ENCODE data around the gene ART3. TPM values are rescaled to one million over a fixed set of nuclear protein-coding genes. Genes with fewer than 3 reads are reported as not detected.

Gene ART3
- total RNA-seq, 1 donor from 2014 or later: 105 TPM

- H3K4me3 ChIP-seq: peak overlapping the region; percentile 60
- DNase-seq: no peak
Observed at GRCh38 chr4:76074993-76075600, 588 bp downstream of the ART3 start.

DNA sequence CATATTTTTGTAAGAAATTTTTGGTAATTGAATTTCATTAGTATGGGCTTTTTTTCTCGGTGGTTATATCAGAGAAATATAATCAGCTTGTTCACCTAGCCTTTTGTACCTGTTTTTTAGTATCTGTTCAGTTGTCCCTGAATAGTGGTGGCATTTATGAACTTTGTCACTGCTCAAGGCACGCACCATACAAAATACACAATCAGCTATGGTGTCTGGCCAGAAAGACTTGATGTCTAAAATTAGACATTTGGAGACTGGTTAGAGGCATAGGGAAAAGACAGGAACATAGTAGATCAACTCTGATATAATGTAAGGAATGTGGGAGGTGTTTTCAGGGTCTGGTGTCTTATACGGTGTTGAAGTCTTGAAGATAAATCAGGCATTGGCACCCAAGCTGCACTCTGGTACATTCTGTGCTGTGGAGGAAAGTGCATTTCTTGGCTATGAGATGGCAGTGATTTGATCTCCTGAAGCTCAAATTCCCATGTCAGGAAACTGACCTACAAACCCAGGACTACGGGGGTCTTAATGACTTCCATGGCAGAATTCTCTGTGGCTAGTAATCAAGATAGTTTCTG is 3.6 kb downstream of the ART3 start:
- Histone ChIP-seq H3K27ac (replicated peaks) (peak overlapping the region; percentile 81), H3K9me3 (replicated peaks) (no peaks in the 10 kb centered on the region)
- intact Hi-C loops (cut with micrococcal nuclease): no loop called here

More at GRCh38 chr4:76074993-76075600, 588 bp downstream of the ART3 start:
- Histone ChIP-seq H3K27me3 (ENCODE audit: low read depth) (no peaks in the 10 kb centered on the region), H3K36me3 (no peaks in the 10 kb centered on the region), H3K4me1 (peaks cover 24% of the 10 kb centered on the region), H3K27ac (replicated peaks) (peak overlapping the region; percentile 81), H3K9me3 (replicated peaks) (no peaks in the 10 kb centered on the region)
- no peak for TF ChIP-seq CTCF (IDR thresholded peaks at IDR 0.05; ENCODE audit: borderline replicate concordance)
- intact Hi-C loops (cut with micrococcal nuclease): no loop called here

DNA sequence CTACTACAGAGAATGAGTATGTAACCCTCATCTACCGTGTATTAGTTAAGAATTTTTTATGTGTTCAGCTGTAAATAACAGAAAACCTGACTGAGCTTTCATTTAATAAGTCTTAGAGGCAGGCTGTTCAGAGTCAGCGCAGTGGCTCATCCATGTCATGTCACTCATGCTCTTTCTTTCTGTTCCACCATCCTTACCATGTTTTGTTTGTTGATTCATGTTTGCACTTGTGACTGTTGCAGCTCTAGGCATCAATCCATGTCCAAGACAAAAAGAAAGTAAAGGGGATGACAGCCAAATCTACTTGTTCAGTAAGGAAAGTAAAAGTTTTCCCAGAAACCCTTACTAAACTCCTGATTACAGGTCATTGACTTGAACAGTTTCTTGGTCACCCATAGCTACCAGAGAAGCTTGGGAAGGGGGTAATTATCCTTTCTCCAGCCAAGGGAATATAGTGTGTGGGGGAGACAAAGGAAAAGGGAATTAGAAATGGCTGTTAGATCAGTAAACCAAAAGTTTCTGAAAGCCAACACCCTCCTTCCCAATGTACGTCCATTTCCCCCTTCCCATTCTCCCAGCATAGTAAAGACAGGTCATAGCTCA is 9.0 kb downstream of the ART3 start:
- no peaks in the 10 kb centered on the region for H3K36me3 ChIP-seq
- H3K4me1 ChIP-seq: peaks cover 44% of the 10 kb centered on the region
- intact Hi-C loops (cut with micrococcal nuclease): no loop called here
- H3K27me3 ChIP-seq (ENCODE audit: low read depth): no peaks in the 10 kb centered on the region
- no peak for TF ChIP-seq CTCF (IDR thresholded peaks at IDR 0.05; ENCODE audit: borderline replicate concordance)
- no peak for DNase-seq
- no peaks in the 10 kb centered on the region for H3K9me3 ChIP-seq (replicated peaks)
- H3K4me3 ChIP-seq: no peak overlapping the region
- peak overlapping the region; percentile 60 for H3K27ac ChIP-seq (replicated peaks)

More for the DNA sequence above, 3.6 kb downstream of the ART3 start:
- no peaks in the 10 kb centered on the region for H3K36me3 ChIP-seq
- peak overlapping the region; percentile 60 for H3K4me3 ChIP-seq
- H3K4me1 ChIP-seq: peaks cover 25% of the 10 kb centered on the region
- no peak for TF ChIP-seq CTCF (IDR thresholded peaks at IDR 0.05; ENCODE audit: borderline replicate concordance)
- DNase-seq: no peak
- no peaks in the 10 kb centered on the region for H3K27me3 ChIP-seq (ENCODE audit: low read depth)

- H3K4me3 ChIP-seq: no peak overlapping the region
- H3K9me3 ChIP-seq (replicated peaks): no peaks in the 10 kb centered on the region
- no peak for TF ChIP-seq CTCF (IDR thresholded peaks at IDR 0.05; ENCODE audit: borderline replicate concordance)
- peaks cover 44% of the 10 kb centered on the region for H3K4me1 ChIP-seq
- no peak for DNase-seq
- H3K36me3 ChIP-seq: no peaks in the 10 kb centered on the region
- intact Hi-C loops (cut with micrococcal nuclease): no loop called here
- peak overlapping the region; percentile 60 for H3K27ac ChIP-seq (replicated peaks)
- H3K27me3 ChIP-seq (ENCODE audit: low read depth): no peaks in the 10 kb centered on the region
Observed at GRCh38 chr4:76084542-76084941, 10.0 kb downstream of the ART3 start.

GRCh38 chr4:76087007-76087769 is 12.7 kb downstream of the ART3 start:
- H3K9me3 ChIP-seq (replicated peaks): no peaks in the 10 kb centered on the region
- no peaks in the 10 kb centered on the region for H3K27me3 ChIP-seq (ENCODE audit: low read depth)
- intact Hi-C loops (cut with micrococcal nuclease): no loop called here
- TF ChIP-seq CTCF (IDR thresholded peaks at IDR 0.05; ENCODE audit: borderline replicate concordance): peak; percentile 69
- H3K27ac ChIP-seq (replicated peaks): peak overlapping the region; percentile 47
- no peaks in the 10 kb centered on the region for H3K36me3 ChIP-seq
- peak overlapping the region; percentile 39 for H3K4me3 ChIP-seq
- DNase-seq: peak; percentile 20
- peaks cover 60% of the 10 kb centered on the region for H3K4me1 ChIP-seq

Measured in left ventricle myocardium inferior (tissue), 1 donor.